BJ (cell line): ENCODE measurements around the gene SPATA20. TPM values are rescaled to one million over a fixed set of nuclear protein-coding genes. Genes with fewer than 3 reads are reported as not detected.

Experiments used
- CTCF ChIA-PET: fragments of 350-600 bp; formaldehyde crosslinking; extraction: SDS; loops from one replicate; lab custom pipeline; 2021; ENCODE audit warnings: antibody characterized with exemption, inconsistent platforms; lab: Yijun Ruan, JAX
- POLR2A ChIA-PET: fragments of 300-600 bp; sonication (Branson Sonifier 250); formaldehyde crosslinking; extraction: SDS; loops from one replicate; lab custom pipeline; 2021; ENCODE audit warnings: antibody characterized with exemption; lab: Charles Lee
- DNase-seq: peaks from one replicate; pipeline ENCODE4 v3.0.0-alpha.2; 2011; ENCODE audit warnings: low read depth
- H3K27me3 ChIP-seq: 2 replicates; pipeline ENCODE4 v1.6.0; 2011; ENCODE audit warnings: low read length; ENCODE audit not compliant: control insufficient read depth, insufficient read depth
- H3K36me3 ChIP-seq: 2 replicates; pipeline ENCODE4 v1.5.1; 2011; ENCODE audit warnings: low read length; ENCODE audit not compliant: control insufficient read depth, insufficient read depth
- H3K4me3 ChIP-seq: 2 replicates; pipeline ENCODE4 v1.5.1; 2011; ENCODE audit warnings: low read depth, mild to moderate bottlenecking, control low read depth, low read length
- polyA plus RNA-seq: library from polyadenylated mRNA; depleted of rRNA; stranded (reverse); fragments of >200 nt; gene quantifications from 2 replicates; pipeline ENCODE4 v1.2.3, GENCODE V29; 2011
- TF ChIP-seq, protein P1 (sequence below): IDR thresholded peaks from 2 replicates; pipeline ENCODE4 v1.5.1; 2011; ENCODE audit warnings: low read depth, mild to moderate bottlenecking, control low read depth, inconsistent platforms, low read length, moderate library complexity; ENCODE audit not compliant: insufficient read depth

Gene SPATA20
- polyA plus RNA-seq, 1 experiment: 46.4 TPM

DNA sequence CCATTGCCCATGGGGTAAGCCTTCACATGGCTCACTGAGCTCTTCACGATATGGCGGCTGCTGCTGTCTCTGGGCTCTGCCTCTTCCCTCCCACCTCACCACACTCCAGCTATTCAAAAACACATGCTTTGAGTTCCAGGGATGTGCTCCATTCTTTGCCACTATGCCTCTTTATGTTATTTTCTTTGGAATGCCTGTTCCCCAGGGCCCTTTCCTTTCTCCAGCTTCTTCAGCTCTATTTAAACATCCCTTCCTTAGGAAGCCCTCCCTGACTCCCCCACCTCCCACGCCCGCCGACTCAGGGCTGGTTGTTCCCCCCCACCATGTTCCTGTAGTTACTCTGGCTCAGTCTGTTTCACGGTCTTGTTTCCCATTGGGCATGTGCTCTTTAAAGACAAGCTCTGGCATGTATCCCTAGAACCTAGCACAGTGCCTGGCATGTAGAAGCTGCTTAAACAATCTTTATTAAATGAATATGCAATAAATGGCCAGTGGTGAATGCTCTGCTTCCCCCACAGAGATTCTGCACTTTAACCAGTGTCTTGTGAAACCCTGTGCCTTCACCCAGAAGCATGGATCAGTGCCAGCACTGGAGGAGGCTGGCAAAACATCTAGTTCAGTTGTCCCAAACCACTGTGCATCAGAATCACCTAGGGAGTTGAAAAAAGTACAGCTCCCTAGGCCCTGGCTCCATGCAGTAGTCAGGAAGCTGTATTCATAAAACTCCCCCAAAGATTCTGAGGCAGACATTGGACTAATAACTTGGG, 31.9 kb upstream of the SPATA20 start:
- H3K36me3 ChIP-seq: no peaks in the 10 kb centered on the region
- TF ChIP-seq, protein P1, sequence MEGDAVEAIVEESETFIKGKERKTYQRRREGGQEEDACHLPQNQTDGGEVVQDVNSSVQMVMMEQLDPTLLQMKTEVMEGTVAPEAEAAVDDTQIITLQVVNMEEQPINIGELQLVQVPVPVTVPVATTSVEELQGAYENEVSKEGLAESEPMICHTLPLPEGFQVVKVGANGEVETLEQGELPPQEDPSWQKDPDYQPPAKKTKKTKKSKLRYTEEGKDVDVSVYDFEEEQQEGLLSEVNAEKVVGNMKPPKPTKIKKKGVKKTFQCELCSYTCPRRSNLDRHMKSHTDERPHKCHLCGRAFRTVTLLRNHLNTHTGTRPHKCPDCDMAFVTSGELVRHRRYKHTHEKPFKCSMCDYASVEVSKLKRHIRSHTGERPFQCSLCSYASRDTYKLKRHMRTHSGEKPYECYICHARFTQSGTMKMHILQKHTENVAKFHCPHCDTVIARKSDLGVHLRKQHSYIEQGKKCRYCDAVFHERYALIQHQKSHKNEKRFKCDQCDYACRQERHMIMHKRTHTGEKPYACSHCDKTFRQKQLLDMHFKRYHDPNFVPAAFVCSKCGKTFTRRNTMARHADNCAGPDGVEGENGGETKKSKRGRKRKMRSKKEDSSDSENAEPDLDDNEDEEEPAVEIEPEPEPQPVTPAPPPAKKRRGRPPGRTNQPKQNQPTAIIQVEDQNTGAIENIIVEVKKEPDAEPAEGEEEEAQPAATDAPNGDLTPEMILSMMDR: no peak
- CTCF ChIA-PET: interaction anchor here (0.8 to 3.5 kb wide), 6 partner anchors 8 to 37 kb away, joined by 3 to 14 read pairs (median 3); partner anchors contain the start of gene EPN3
- POLR2A ChIA-PET: interaction anchor here (0.6 kb wide), 1 partner anchor 301 kb away, joined by 14 read pairs; no protein-coding TSS in a partner anchor
- no peak for DNase-seq
- H3K4me3 ChIP-seq: no peak overlapping the region
- peaks cover 2% of the 10 kb centered on the region; the same call in 1 of the 2 replicates for H3K27me3 ChIP-seq

DNA sequence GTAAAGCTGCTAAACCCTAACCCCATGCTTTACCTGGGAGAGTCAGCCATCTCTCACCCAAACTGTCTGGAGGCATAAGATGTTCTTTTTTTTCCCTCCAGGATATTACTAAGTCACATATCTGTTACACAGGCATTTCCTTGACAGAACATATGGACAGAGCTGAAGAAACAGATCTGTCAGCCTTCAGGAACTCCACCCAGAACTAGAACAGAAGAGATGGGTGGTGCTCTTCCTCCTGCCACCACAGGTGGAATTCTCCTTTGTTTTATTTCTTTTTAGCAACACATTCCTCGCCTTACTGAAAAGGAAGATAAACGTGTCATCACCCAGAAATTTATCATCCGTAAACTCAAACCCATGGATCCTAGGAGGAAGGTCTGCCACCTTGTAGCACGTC, 30.0 kb upstream of the SPATA20 start:
- no peak overlapping the region for H3K4me3 ChIP-seq
- peaks cover 6% of the 10 kb centered on the region for H3K27me3 ChIP-seq
- no peaks in the 10 kb centered on the region for H3K36me3 ChIP-seq
- POLR2A ChIA-PET: no interaction called here
- DNase-seq: no peak
- CTCF ChIA-PET: interaction anchor here (3.5 kb wide), 1 partner anchor 15 kb away, joined by 14 read pairs; no protein-coding TSS in a partner anchor
- TF ChIP-seq, protein P1: no peak

DNA sequence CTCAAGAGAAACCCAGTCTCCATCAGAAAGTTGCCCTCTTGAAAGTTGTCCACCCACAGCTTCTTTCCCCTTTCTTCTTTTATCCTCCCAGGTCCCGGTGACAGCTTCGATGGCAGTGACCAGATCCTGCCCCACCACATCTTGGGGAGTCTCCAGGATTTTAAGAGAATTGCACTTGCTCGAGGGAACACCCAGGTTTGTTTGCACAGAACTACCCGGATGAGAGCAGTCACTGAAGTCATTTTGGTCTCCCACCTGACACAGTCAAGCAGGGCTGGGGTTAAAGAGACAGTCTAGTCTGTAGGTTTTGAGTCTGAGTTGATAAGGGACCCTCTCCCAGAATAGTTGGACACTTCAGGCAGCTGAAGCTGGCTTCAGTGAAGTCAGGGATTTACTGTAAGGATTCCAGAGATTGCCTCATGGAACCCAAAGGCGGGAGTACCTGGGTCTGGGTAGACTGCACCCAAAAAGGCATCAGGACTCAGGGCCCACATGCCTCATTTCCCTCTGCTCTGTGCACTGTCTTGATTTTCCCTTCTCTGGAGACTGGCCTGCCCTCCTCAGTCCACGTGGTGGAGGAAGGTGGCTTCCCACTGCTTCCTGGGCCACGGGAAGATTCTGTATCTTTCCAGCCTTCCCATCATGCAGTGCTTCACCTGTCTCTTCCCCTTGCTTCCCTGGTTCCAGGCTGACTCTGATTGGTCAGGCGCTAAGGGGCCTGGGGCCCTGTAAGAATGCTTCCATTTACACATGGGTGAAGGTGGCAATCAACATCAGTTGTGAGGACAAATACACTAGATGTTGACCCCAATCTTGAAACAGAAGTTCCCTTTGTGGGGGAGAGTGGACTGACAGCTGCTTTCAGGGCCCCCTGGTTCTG, 29.2 kb upstream of the SPATA20 start:
- ChIA-PET CTCF (interaction anchor here (3.5 kb wide), 1 partner anchor 16 kb away, joined by 14 read pairs; no protein-coding TSS in a partner anchor), POLR2A (no interaction called here)
- TF ChIP-seq, protein P1: no peak
- no peak for DNase-seq
- Histone ChIP-seq H3K27me3 (peaks cover 6% of the 10 kb centered on the region), H3K36me3 (no peaks in the 10 kb centered on the region), H3K4me3 (no peak overlapping the region)

DNA sequence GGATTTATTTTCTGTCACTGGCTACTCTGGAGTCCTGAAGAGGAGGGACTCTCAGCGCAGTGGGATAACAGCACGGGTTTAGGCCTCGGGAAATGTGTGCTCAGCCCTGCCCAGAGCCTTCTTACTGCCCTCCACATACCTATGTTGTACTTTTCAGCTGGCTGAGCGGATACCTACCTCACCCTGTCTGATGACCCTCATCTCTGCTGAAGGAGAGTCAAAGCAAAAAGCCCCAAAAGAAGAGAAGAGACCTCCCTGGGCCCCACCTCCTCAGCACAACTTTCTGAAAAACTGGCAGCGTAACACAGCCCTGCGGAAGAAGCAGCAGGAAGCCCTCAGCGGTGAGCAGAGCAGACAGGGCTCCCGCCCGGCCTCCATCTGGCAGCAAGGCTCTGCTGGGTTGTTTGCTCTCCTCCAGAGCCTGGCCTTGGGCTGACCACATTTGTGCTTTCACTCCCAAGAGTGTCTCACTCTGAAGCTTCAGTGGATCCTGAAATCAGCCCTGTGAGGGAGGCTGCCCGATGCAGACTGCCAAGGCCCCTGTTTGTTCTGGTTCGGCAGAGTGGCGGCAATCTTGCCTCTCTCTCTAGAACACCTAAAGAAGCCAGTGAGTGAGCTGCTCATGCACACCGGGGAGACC, 28.5 kb upstream of the SPATA20 start:
- no peak for DNase-seq
- no peaks in the 10 kb centered on the region for H3K36me3 ChIP-seq
- CTCF ChIA-PET: interaction anchor here (1.1 kb wide), 1 partner anchor 39 kb away, joined by 3 read pairs; no protein-coding TSS in a partner anchor
- H3K27me3 ChIP-seq: peaks cover 6% of the 10 kb centered on the region
- POLR2A ChIA-PET: no interaction called here
- no peak overlapping the region for H3K4me3 ChIP-seq
- TF ChIP-seq, protein P1: no peak
